GM21423 (cell line): ENCODE measurements around the gene USP34.

Source experiments
- ATAC-seq: cut with Tn5 transposase; IDR thresholded peaks from one replicate; pipeline ENCODE4 v1.9.1; 2021; ENCODE audit warnings: mild to moderate bottlenecking, moderate library complexity; ENCODE audit not compliant: unreplicated experiment

USP34 gene

GRCh38 chr2:61257446-61257845, 213.4 kb downstream of the USP34 start:
- no peak for ATAC-seq

GRCh38 chr2:61255580-61256437, 215.1 kb downstream of the USP34 start:
- ATAC-seq, result no peak

- no peak for ATAC-seq
Observed at GRCh38 chr2:61254536-61254935, 216.4 kb downstream of the USP34 start.

DNA sequence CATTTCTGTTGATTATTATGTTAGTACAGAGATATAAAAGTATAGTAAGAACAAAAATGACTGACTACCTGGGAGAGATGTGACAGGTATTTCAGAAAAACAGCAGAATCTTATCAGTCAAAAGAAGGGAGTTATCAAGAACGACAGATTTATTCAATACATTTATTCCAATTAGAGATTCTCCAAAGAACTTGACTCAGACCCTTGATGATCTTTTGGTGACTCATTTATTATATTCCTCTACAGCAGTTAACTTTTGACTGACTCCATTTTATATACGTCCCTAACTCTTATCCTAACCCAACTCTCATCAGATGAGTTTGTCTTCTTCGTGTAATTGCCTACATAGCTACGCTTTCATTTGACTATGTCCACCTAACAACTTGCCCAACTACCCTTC, 217.8 kb downstream of the USP34 start:
- ATAC-seq, result no peak

DNA sequence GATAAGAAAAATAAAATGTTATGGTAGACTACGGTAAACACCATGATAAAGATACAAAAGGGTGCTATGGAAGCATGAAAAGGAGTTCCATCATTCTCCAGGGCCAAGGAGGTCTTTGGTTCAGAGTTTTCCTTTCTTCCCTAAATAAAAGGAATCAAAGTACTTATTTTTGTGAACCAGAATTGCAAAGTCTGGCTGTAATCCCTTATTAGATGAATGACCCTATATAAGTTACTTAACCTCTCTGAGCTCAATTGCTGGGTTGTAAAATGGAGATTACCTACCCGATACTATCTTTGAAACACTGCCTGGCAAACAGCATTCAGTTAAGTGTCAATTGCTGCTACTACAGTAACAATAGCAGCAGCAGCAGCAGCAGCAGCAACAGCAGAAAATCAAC, 218.9 kb downstream of the USP34 start:
- ATAC-seq, result no peak

DNA sequence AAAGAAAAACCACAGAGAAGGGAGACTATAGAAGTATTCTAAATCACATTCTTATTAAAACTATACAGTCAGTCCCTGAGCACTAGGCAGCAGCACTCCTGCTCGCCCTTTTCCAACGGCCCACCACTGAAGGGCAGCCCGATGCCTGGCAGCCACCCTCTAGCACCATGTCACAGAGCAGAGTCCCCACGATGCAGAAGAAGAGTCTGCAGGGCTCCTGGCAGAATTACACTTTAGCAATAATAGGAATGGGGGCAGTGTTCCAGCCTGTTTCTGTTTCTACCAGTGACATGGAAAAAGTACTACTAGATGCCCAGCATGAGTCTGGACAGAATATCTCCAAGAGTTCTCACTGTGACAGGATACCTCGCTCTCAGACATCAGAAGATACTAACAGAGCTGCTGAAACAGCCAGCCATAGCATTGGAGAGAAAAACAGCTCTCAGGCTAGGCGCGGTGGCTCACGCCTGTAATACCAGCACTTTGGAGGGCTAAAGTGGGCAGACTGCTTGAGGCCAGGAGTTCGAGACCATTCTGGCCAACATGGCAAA, 221.3 kb downstream of the USP34 start:
- ATAC-seq, result no peak

GRCh38 chr2:61247204-61247812, 223.6 kb downstream of the USP34 start:
- ATAC-seq, result no peak

- no peak for ATAC-seq
Observed at GRCh38 chr2:61244694-61245093, 226.2 kb downstream of the USP34 start.

DNA sequence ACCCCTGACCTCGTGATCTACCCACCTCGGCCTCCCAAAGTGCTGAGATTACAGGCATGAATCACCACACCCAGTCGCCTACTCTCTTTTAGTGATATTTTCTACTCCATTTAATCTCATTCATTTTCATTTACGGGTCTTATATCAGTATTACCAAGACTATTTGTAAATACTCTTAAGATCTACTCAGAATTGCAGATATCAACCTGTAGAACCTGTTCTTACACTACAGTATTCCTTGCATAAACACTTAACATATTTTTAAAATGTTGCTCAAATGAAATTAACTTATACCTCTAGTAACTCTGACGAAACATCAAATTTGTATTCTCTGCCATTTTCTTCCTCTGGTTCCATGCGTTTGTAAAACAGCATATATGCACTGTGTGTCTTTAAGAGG, 229.6 kb downstream of the USP34 start:
- no peak for ATAC-seq

GRCh38 chr2:61238219-61239012, 232.5 kb downstream of the USP34 start:
- ATAC-seq, result no peak

GRCh38 chr2:61235716-61236115, 235.2 kb downstream of the USP34 start:
- no peak for ATAC-seq

DNA sequence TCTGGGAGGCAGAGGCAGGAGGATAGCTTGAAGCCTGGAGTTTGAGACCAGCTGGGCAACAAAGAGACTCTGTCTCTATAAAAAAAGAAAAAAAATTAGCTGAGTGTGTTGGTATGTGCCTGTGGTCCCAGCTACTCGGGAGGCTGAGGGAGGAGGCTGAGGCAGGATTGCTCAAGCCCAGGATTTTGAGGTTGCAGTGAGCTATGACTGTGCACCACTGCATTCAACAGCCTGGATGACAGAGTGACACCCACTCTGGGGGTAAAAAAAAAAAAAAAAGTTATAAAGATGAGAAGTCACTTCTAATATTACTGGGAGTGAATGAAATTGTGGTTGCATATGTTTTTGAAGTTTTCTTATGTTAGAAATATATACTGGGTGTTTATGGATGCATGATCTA, 237.3 kb downstream of the USP34 start:
- no peak for ATAC-seq

- no peak for ATAC-seq
Observed at GRCh38 chr2:61229936-61230335, 241.0 kb downstream of the USP34 start.

- ATAC-seq, result no peak
Observed at GRCh38 chr2:61222567-61222966, 248.3 kb downstream of the USP34 start.

DNA sequence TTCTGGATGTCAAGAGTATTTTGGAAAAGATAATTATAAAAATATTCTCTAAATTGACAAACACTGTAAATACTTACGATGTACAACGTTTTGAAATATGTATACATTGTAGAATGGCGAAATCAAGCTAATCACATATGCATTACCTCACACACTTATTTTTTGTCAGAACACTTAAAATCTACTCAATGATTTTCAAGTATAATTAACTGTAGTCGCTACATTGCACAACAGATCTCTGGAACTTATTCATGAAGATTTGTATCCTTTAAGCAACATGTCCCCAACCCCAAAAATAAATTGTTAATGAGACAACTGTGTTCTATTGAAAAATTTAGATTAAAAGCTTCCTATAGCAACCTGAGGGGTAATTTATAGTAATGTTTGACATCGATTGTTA, 249.1 kb downstream of the USP34 start:
- ATAC-seq, result no peak

DNA sequence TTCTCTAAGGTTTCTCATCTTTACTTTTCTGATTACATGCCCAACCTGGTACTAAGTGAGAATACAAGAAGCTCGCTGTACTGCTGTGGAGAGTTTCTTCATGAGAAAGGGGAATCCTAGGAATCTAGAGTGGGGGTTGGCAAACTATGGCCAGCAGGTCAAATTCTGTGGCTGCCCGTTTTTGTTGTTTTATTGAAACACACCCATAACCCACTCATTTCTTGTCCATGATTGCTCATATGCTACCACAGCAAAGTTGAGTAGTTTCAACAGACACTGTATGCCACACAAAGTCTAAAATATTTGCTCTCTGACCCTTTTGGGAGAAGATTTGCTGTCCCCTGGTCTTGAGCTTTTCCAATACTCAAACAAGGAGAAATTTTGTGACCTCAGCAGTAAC, 250.1 kb downstream of the USP34 start:
- ATAC-seq, result no peak

GRCh38 chr2:61218817-61219170, 252.1 kb downstream of the USP34 start:
- ATAC-seq, result no peak

- ATAC-seq, result no peak
Observed at GRCh38 chr2:61218076-61218816, 252.6 kb downstream of the USP34 start.

DNA sequence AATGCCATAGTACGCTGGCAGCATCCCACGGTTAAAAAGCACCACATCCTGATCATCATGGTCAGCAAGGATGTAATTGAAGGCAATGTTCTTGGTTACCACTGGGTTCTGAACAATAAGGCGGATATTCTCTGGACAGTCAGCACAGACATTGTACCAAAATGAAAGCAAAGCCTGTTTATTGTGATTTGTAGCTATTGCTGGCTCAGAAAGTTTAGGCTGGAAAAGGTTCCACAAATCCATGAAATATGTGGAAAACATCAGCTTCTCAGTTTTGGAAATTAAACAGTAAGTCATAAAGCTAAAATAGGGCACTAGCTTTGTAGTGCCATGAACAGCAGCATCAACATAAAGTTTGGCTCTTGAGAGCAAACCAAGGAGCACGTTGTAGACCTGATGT, 256.7 kb downstream of the USP34 start:
- ATAC-seq, result no peak

GRCh38 chr2:61210332-61210981, 260.4 kb downstream of the USP34 start:
- no peak for ATAC-seq
